NB4 (cell line): ENCODE results near the gene GBX2.

Source experiments
- MYC ChIP-seq: IDR thresholded peaks from 2 replicates; pipeline ENCODE4 v1.6.1; 2011; ENCODE audit warnings: low read depth, low read length
- POLR2A ChIP-seq: IDR thresholded peaks from 2 replicates; pipeline ENCODE4 v1.6.1; 2011; ENCODE audit warnings: mild to moderate bottlenecking; ENCODE audit not compliant: insufficient read length; ENCODE audit errors: extremely low read depth
- TF ChIP-seq, protein P1 (sequence below): IDR thresholded peaks from one replicate; pipeline ENCODE4 v1.5.1; 2012; ENCODE audit warnings: low read depth, low read length
- TF ChIP-seq, protein P2 (sequence below): IDR thresholded peaks from 2 replicates; pipeline ENCODE4 v1.6.1; 2011; ENCODE audit warnings: low read depth, low read length

DNA sequence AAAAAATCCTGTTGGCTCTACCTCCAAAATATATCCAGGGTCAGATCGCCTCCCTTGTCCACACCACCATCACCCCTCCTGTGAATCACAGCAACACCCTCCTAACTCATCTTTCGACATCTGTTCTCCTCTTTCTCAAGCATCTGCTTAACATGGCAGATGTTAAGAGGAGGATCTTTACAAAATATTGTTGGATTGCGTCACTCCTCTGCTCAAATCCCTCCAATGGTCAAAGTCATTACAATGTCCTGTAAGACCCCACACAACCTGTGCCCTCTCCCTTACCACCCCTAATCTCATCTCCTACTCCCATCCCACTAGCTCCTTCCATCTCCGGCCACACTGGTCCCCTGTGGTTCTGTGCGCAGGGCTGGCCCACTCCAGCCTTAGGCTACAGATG is 36.8 kb upstream of the GBX2 start:
- TF ChIP-seq, protein P1, sequence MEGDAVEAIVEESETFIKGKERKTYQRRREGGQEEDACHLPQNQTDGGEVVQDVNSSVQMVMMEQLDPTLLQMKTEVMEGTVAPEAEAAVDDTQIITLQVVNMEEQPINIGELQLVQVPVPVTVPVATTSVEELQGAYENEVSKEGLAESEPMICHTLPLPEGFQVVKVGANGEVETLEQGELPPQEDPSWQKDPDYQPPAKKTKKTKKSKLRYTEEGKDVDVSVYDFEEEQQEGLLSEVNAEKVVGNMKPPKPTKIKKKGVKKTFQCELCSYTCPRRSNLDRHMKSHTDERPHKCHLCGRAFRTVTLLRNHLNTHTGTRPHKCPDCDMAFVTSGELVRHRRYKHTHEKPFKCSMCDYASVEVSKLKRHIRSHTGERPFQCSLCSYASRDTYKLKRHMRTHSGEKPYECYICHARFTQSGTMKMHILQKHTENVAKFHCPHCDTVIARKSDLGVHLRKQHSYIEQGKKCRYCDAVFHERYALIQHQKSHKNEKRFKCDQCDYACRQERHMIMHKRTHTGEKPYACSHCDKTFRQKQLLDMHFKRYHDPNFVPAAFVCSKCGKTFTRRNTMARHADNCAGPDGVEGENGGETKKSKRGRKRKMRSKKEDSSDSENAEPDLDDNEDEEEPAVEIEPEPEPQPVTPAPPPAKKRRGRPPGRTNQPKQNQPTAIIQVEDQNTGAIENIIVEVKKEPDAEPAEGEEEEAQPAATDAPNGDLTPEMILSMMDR: no peak
- TF ChIP-seq POLR2A: no peak
- TF ChIP-seq, protein P2, sequence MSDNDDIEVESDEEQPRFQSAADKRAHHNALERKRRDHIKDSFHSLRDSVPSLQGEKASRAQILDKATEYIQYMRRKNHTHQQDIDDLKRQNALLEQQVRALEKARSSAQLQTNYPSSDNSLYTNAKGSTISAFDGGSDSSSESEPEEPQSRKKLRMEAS: no peak
- no peak for TF ChIP-seq MYC
